Right renal pelvis (tissue), 4 donors: ENCODE results near the gene LIPG. TPM values are rescaled to one million over a fixed set of nuclear protein-coding genes. Genes with fewer than 3 reads are reported as not detected.

Experiments
- DNase-seq, 4 donors: peaks; one replicate each; pipeline ENCODE4 v3.0.0-alpha.2; 2013; ENCODE audit warnings: low read depth in 4 of 4, low spot score in 3 of 4, missing footprints in 1 of 4
- polyA plus RNA-seq, 4 donors: library from polyadenylated mRNA; unstranded; fragments of 120-200 nt; gene quantifications; one replicate each; pipeline ENCODE4 v1.2.1, GENCODE V29; 2013; ENCODE audit not compliant: insufficient read length in 4 of 4

LIPG gene
- polyA plus RNA-seq, 4 donors = 46.6 to 62.6 (median 56.3) TPM

DNA sequence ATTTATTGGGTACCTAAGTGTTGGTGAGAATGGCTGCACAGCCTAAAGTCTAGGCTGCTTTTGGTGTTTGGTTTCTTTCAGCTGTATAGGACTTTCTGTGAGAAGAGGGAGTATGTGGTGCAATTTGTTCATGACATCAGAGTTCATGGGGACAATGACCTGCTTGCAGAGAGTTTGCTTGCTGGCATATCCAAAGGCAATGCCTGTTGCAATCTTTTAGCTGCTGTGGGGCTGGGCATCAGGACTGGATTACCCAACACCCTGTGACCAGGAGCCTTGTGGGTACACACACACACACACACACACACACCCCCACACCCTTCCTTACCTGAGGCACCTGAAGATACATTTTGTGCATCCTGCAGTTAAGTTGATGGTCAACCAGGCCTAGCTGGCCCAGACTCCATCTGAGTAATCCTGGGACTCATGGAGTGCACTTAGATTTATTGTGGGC, 68.4 kb downstream of the LIPG start:
- DNase-seq = no peak

- no peak for DNase-seq
Measured at GRCh38 chr18:49631146-49631866, 69.4 kb downstream of the LIPG start.

GRCh38 chr18:49632588-49632987, 70.7 kb downstream of the LIPG start:
- no peak for DNase-seq

- no peak for DNase-seq
Measured at GRCh38 chr18:49638209-49638785, 76.4 kb downstream of the LIPG start.

DNA sequence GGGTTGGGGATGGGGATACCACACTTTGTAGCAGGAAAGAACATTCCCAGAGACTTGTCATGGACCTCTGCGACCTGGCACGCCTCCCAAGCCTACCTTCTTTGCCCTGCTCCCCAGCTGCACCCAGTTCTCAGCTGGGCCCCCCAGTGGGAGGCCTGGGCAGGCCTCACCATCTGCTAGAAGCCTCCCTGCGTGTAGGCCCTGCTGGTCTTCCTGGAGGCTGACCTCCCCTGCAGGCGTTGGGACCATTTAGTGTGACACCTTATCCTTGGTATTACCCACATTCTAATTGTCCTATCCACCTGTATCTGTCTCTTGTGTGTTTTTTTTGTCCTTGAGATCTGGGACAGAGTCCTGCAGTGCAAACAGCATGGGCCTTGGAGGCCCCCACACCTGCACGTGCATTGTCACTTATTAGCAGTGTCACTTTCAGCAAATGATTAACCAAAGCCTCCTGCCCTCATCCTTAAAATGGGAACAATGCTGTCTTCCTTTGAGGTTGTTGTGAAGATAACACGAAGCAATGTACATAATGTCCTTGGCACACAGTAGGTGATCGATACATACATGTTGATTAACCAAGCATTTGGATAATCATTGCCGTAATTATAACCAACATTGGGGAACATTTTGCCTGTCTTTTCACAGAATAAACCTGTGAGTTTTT, 77.2 kb downstream of the LIPG start:
- DNase-seq = no peak

DNA sequence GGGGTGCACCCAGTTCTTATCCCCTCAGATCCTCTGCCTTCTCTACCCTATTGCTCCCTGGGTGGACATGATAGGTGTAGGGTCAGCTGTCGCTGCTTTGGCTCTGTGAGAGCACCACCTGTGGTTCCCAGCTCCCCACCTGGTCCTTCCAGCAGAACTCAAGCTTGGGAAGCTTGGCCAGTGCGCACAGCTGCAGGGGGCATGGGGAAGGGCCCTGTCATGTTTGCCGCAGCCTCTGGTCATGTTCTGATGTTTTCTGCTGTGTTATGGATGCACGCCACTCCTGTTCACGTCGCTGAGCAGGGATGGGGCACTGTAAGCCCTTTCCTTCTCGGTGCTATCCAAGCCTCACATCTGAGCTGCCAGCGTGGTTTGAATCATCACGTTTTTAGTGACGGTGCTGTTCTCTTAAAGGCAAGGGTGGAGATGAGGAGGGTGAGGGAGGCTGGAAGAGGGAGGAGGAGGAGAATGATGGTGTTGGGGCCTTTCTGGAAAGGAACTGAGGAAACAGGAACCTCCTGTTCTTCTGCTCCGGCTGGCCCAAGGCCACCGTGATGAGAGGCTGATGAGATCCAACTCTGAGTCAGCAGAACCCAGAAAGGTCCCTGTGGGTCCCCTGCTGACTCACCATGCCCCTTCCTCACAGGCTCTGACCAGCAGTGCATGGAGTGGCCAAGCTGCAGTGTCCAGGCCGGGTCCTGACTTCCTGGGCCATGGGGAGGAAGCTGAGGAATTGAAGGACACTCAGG, 78.0 kb downstream of the LIPG start:
- no peak for DNase-seq

DNA sequence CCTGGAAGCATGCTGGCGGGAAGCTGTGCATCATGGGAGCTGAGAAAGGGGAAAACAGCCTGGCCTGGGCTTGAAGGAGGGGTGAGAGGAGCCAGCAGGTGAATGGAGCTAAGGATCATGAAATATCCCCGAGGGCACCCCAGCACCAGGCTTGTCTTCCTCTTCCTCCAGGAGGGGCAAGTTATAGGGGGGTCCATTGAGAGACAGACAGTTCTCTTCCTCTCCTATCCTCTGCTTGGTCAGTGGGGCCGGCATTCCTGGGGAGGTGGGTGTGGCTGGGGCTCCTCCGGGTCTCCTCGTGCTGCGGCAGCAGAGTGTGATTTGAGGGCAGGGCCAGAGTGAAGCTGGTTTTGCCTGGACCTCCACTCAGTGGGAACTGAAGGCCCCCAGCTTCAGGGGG, 78.9 kb downstream of the LIPG start:
- no peak for DNase-seq

GRCh38 chr18:49645196-49645595, 83.3 kb downstream of the LIPG start:
- DNase-seq = no peak

DNA sequence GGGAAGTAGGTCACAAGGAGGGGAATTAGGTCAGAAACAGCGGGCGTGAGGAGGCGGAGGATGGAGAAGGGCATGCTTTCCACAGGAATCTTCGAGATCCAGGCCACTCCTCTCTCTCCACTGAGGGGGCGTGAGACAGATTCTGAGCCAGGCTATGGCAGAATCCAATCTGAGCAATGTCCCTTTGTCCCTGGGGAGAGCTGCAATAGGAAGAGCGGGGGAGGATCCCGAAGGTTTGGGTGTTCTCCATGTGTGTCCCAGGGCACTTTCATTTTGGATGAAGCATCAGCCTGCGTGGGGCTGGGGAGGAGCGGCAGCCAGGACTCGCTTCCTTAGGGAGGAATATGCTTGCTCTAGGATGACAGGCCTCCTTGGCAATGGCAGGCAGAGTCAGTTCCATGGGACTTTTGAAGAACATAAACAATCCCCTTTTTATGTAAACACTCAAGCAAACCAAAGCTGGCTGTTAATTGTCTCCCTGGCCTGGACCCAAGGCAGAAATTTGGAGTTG, 84.0 kb downstream of the LIPG start:
- DNase-seq = no peak

DNA sequence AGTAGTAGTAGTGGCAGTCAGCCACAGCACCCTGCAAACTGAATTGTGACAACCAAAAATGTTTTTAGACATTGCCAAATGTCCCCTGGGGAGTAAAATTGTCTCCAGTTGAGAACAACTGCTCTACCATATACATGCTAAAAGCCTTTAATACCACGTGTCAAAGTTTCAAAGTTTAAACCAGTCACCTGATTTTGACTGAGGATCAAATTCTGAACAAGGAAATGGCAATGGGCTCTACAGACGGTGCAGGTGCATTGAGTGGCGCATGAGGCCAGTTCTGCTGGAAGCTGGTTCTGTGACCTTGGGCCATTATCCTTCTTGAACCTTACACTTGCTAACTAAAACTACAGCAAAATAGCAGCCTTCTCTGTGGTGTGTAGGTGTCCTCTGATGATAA, 85.0 kb downstream of the LIPG start:
- no peak for DNase-seq

GRCh38 chr18:49647496-49648168, 85.8 kb downstream of the LIPG start:
- DNase-seq = no peak

GRCh38 chr18:49648326-49648725, 86.5 kb downstream of the LIPG start:
- DNase-seq = no peak

Other genes starting within 250 kb of the LIPG start
- gene DYM, start 101.4 kb upstream of the LIPG start, polyA plus RNA-seq = 10 to 100 TPM; 58.1 to 61.7 (median 59.2) TPM
- 10 to 100 TPM; 30.7 to 31.7 (median 31.2) TPM for gene C18orf32, start 74.8 kb upstream of the LIPG start, polyA plus RNA-seq
- 1,000 to 10,000 TPM; 1,899 to 2,349 (median 2,117) TPM for gene RPL17, start 69.6 kb upstream of the LIPG start, polyA plus RNA-seq